Aorta (tissue), 5 donors: ENCODE measurements around the gene PYCARD. TPM values are rescaled to one million over a fixed set of nuclear protein-coding genes. Genes with fewer than 3 reads are reported as not detected.

ENCODE experiments used
- ATAC-seq: fragments of 200-7000 bp; cut with Tn5 transposase; one replicate; pipeline ENCODE4 v1.9.1; 2022; ENCODE audit warnings: moderate library complexity; ENCODE audit not compliant: low FRiP score
- DNase-seq, 2 donors: peaks; one replicate each; pipeline ENCODE4 v3.0.0-alpha.2; 2020
- H3K27ac ChIP-seq, 2 donors: one replicate each; pipeline ENCODE4 v1.5.1; 2013; ENCODE audit warnings: low read length in 2 of 2, mild to moderate bottlenecking in 2 of 2, moderate library complexity in 2 of 2, control low read depth in 1 of 2, inconsistent platforms in 1 of 2, low read depth in 1 of 2
- H3K27me3 ChIP-seq, 2 donors: one replicate each; pipeline ENCODE4 v1.6.1; 2013; ENCODE audit warnings: control low read depth in 1 of 2, low read length in 1 of 2, mild to moderate bottlenecking in 1 of 2, moderate library complexity in 1 of 2; ENCODE audit not compliant: insufficient read depth in 2 of 2, control insufficient read depth in 1 of 2
- H3K36me3 ChIP-seq, 2 donors: one replicate each; pipeline ENCODE4 v1.6.1; 2013; ENCODE audit warnings: control low read depth in 1 of 2, low read length in 1 of 2, mild to moderate bottlenecking in 1 of 2; ENCODE audit not compliant: insufficient read depth in 2 of 2, control insufficient read depth in 1 of 2
- H3K4me1 ChIP-seq, 2 donors: one replicate each; pipeline ENCODE4 v1.6.1; 2013; ENCODE audit warnings: low read length in 2 of 2, control low read depth in 1 of 2, mild to moderate bottlenecking in 1 of 2, moderate library complexity in 1 of 2; ENCODE audit not compliant: insufficient read depth in 2 of 2, control insufficient read depth in 1 of 2
- H3K4me3 ChIP-seq, 2 donors: one replicate each; pipeline ENCODE4 v1.5.1; 2013; ENCODE audit warnings: low read length in 2 of 2, control low read depth in 1 of 2, mild to moderate bottlenecking in 1 of 2
- H3K9me3 ChIP-seq: one replicate; pipeline ENCODE4 v1.6.1; 2013; ENCODE audit warnings: mild to moderate bottlenecking, low read length; ENCODE audit not compliant: control insufficient read depth
- WGBS, 2 donors: extraction: QIAGEN DNeasy Blood & Tissue Kit; methylation state at CpG; one replicate each; pipeline ENCODE4 v1.1.7; 2013; 5-methylcytosine and 5-hydroxymethylcytosine counted together
- intact Hi-C, 2 donors: fragments of 100-400 bp; cut with DNase I; formaldehyde crosslinking; loops; one replicate each; pipeline versions ENCODE4 v1.14.2 to v1.15.0; 2022
- polyA plus RNA-seq, 2 donors: library from polyadenylated mRNA; stranded (reverse); fragments of 200-250 nt; gene quantifications; one replicate each; pipeline ENCODE4 v1.2.3, GENCODE V29; 2013
- total RNA-seq, 2 donors: library from RNA; stranded (reverse); fragmentation: NEBNext Ultra II Directional; extraction: Animal tissue kit (Norgen Biotek cat#: 25700); gene quantifications; one replicate each; pipeline ENCODE4 v1.2.1, GENCODE V29; 2021
- donor health status: healthy with polysubstance abuse.
- donor health status: Bipolar disorder and iron deficiency.
- donor health status: DM: no; HTN: no; CAD: no.
- donor health status: DM: no; HTN: no; CAD: no.
- donor health status: DM: yes; HTN: yes; CAD: no.

Gene PYCARD
- total and polyA plus RNA-seq, 4 donors, result 13.3 to 52.7 (median 19.3) TPM

- no peaks in the 10 kb centered on the region for H3K9me3 ChIP-seq
- WGBS, 2 donors, result 76 to 83% methylated on average over 3 of the region's 3 CpGs
- intact Hi-C loops, result loop anchor here (10.0 kb wide), 1 partner anchor 256 kb away; the partner anchor contains the start of gene ZNF843 (in 2 of the 2)
- H3K36me3 ChIP-seq, result peaks cover 23 to 24% of the 10 kb centered on the region in 2 donors
- no peak for ATAC-seq
- no peaks in the 10 kb centered on the region for H3K4me1 ChIP-seq
- H3K27ac ChIP-seq, result no peak overlapping the region
- no peak for DNase-seq
- H3K27me3 ChIP-seq, result no peaks in the 10 kb centered on the region
- H3K4me3 ChIP-seq, result no peak overlapping the region
Measured at GRCh38 chr16:31188450-31189411, 13.8 kb downstream of the PYCARD start.

- Histone ChIP-seq H3K27ac (no peak overlapping the region), H3K27me3 (no peaks in the 10 kb centered on the region), H3K4me3 (no peak overlapping the region), H3K9me3 (no peaks in the 10 kb centered on the region), H3K36me3 (peaks cover 18 to 25% of the 10 kb centered on the region in 2 donors), H3K4me1 (no peaks in the 10 kb centered on the region)
- WGBS, 2 donors, result 72 to 75% methylated on average over 8 of the region's 8 CpGs
- DNase-seq, result peak in 1 of 2 donors; percentile 32
- intact Hi-C loops, result loop anchor here (10.0 kb wide), 1 partner anchor 257 kb away; the partner anchor contains the start of gene ZNF843 (in 2 of the 2)
- no peak for ATAC-seq
Measured at GRCh38 chr16:31187808-31188189, 14.8 kb downstream of the PYCARD start.

- H3K4me3 ChIP-seq, result no peak overlapping the region
- H3K36me3 ChIP-seq, result peaks cover 18 to 25% of the 10 kb centered on the region in 2 donors
- H3K27ac ChIP-seq, result no peak overlapping the region
- peaks cover 0 to 5% of the 10 kb centered on the region in 2 donors for H3K4me1 ChIP-seq
- H3K27me3 ChIP-seq, result no peaks in the 10 kb centered on the region
- ATAC-seq, result no peak
- WGBS, 2 donors, result 75 to 76% methylated on average over 10 of the region's 10 CpGs
- H3K9me3 ChIP-seq, result no peaks in the 10 kb centered on the region
- DNase-seq, result peak in 1 of 2 donors; percentile 14
- intact Hi-C loops, result loop anchor here (10.0 kb wide), 1 partner anchor 258 kb away; the partner anchor contains the start of gene ZNF843 (in 2 of the 2)
Measured at GRCh38 chr16:31186930-31187807, 15.4 kb downstream of the PYCARD start.

DNA sequence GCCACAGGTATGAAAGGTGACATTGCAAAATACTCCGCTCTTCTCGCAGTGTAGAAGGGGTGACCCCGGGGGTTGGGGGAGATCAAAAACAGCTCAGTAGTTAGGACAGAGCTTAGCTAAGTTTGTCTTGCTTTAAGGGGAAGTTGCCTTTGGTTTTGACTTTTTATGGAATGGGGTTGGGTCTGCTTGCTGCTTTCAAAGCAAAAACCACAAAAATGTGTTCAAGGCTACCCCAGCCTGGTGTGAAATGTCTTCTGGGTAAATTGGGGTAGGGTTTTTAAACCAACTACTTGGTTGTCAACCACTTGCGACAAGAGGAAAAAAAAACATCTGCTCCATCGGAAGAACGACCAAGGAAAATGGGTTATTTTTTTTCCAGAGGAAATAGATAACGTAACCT is 16.4 kb downstream of the PYCARD start:
- intact Hi-C loops, result loop anchor here (10.0 kb wide), 1 partner anchor 259 kb away; the partner anchor contains the start of gene ZNF843 (in 2 of the 2)
- Histone ChIP-seq H3K36me3 (peaks cover 18 to 23% of the 10 kb centered on the region in 2 donors), H3K27ac (no peak overlapping the region), H3K4me3 (no peak overlapping the region), H3K4me1 (peaks cover 0 to 5% of the 10 kb centered on the region in 2 donors), H3K9me3 (no peaks in the 10 kb centered on the region), H3K27me3 (no peaks in the 10 kb centered on the region)
- DNase-seq (no peak), ATAC-seq (no peak)
- WGBS, 2 donors, result 74 to 76% methylated on average over 7 of the region's 7 CpGs

DNA sequence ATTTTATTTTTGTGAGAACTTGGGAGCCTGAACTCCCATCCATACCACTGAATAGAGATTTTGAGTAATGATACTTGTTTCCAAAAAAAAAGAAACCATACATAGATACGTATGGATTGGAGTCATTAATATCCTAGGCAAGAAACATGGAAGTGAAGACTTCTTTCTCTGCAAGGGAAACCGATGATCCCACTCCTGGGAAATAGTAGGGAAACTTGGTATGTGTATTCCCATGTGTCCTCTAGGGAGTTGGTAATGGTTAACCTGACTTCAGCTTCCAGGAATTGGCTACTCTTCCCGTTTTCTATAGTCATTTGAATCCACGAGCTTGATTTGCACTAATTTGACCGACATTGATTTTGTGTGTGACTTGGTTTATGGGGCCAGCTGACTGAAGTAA is 17.2 kb downstream of the PYCARD start:
- no peak for ATAC-seq
- H3K4me3 ChIP-seq, result no peak overlapping the region
- H3K27me3 ChIP-seq, result no peaks in the 10 kb centered on the region
- H3K9me3 ChIP-seq, result no peaks in the 10 kb centered on the region
- no peak for DNase-seq
- intact Hi-C loops, result loop anchor here (10.0 kb wide), 1 partner anchor 259 kb away; the partner anchor contains the start of gene ZNF843 (in 2 of the 2)
- peaks cover 13 to 17% of the 10 kb centered on the region in 2 donors for H3K36me3 ChIP-seq
- peaks cover 0 to 5% of the 10 kb centered on the region in 2 donors for H3K4me1 ChIP-seq
- WGBS, 2 donors, result 58 to 60% methylated on average over 5 of the region's 5 CpGs
- no peak overlapping the region for H3K27ac ChIP-seq

GRCh38 chr16:31184888-31185287 is 17.7 kb downstream of the PYCARD start:
- Histone ChIP-seq H3K27me3 (peaks cover 0 to 2% of the 10 kb centered on the region in 2 donors), H3K4me3 (no peak overlapping the region), H3K4me1 (peaks cover 0 to 5% of the 10 kb centered on the region in 2 donors), H3K27ac (no peak overlapping the region), H3K9me3 (no peaks in the 10 kb centered on the region), H3K36me3 (peaks cover 12 to 13% of the 10 kb centered on the region in 2 donors)
- 92 to 94% methylated on average over 14 of the region's 14 CpGs for WGBS, 2 donors
- ATAC-seq, result no peak
- DNase-seq, result no peak
- intact Hi-C loops, result loop anchor here (5.0 to 10.0 kb wide), 2 partner anchors 260 to 682 kb away; partner anchors contain the start of gene ZNF843 (in 2 of the 2)

GRCh38 chr16:31183432-31184428 is 18.8 kb downstream of the PYCARD start:
- H3K4me1 ChIP-seq, result peaks cover 0 to 5% of the 10 kb centered on the region in 2 donors
- DNase-seq, result no peak

More at GRCh38 chr16:31183432-31184428, 18.8 kb downstream of the PYCARD start:
- Histone ChIP-seq H3K27ac (no peak overlapping the region), H3K4me3 (no peak overlapping the region), H3K9me3 (no peaks in the 10 kb centered on the region), H3K36me3 (peaks cover 10% of the 10 kb centered on the region in 2 donors), H3K27me3 (peaks cover 0 to 2% of the 10 kb centered on the region in 2 donors)
- intact Hi-C loops, result loop anchor here (5.0 to 10.0 kb wide), 2 partner anchors 261 to 684 kb away; partner anchors contain the start of gene ZNF843 (in 2 of the 2)
- no peak for ATAC-seq
- 49 to 51% methylated on average over 10 of the region's 10 CpGs for WGBS, 2 donors
